Amygdala (tissue), 56 donors: Measurements from ENCODE around the gene F13B.
"Not testable (repeated sequence)": the region's sequence is repeated elsewhere in the genome, so short reads cannot be mapped to it uniquely, and the experiment has no call there.

Source experiments
- DNase-seq, 56 donors: peaks; one replicate each; lab custom pipeline; 2025; lab: John Stamatoyannopoulos, UW

The F13B gene

GRCh38 chr1:197066719-197067456, at the start of gene F13B:
Gene F13B, minus strand, starts transcription at chr1:197067260. Its CDS starts 37 bp downstream, at chr1:197067223.
- no peak for DNase-seq

GRCh38 chr1:197116156-197116555, 49.1 kb upstream of the F13B start:
- DNase-seq: no peak

- DNase-seq: no peak
Measured at GRCh38 chr1:197106869-197107268, 39.8 kb upstream of the F13B start.

DNA sequence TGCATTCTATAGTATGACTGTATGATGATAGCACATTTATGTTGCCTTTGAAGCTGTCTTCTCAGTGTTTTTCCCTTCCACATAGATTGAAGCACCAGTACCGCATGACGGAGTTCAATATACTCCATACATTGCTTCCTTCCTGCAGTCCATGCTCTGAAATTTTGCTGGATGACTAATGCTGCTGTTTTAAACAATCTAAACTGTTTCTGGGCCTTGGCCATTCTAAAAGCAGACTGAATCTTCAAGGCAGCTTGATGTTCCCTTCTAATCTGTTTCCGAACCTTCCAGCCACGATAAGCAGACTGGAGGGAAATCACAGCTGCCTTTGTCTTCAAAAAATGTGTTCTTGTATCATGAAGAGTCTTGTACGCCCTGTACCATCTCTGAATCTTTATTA, 36.2 kb upstream of the F13B start:
- DNase-seq: no peak

DNA sequence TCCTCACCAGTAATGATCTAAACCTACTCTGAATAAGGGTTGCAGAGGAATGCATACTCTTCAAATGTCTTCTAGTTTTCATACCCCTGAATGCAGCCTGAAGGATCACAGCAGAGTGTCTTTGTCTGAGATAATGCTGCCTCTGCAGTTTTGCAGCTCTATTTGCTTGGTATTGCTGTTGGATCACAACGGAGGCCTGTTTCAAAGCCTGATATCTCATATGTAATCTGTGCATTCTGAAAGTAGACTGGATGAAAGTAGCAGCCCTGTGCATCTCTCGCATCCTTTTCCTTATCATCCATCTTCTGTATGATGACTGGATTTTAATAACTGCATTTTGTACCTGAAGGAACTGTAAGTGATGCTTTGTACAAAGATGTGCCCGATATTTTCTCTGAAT, 34.9 kb upstream of the F13B start:
- DNase-seq: no peak

GRCh38 chr1:197100677-197101076, 33.6 kb upstream of the F13B start:
- DNase-seq: no peak

- no peak for DNase-seq
Measured at GRCh38 chr1:197099444-197099843, 32.4 kb upstream of the F13B start.

DNA sequence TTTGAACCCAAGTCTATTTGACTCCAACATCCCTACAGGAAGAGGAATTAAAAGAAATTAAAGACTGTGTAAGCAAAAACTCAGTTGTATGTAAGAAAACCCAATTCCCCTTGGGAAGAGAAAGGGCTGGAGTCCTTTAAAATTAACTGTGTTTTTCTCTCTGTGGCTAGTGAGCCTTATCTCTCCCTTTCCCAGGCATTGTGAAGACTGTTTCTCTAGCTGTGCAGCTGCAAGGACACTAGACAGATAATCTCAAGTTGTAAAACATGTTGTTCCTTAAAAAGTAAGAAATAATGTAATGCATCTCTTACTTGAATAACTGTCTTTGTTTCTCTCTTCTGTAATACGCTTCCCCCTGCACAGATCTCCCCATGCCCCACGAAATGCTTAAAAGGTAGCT, 29.9 kb upstream of the F13B start:
- DNase-seq: not testable (repeated sequence)

- DNase-seq: no peak
Measured at GRCh38 chr1:197096137-197096536, 29.1 kb upstream of the F13B start.

- DNase-seq: no peak
Measured at GRCh38 chr1:197093226-197093885, 26.3 kb upstream of the F13B start.

GRCh38 chr1:197092491-197093023, 25.5 kb upstream of the F13B start:
- DNase-seq: no peak

DNA sequence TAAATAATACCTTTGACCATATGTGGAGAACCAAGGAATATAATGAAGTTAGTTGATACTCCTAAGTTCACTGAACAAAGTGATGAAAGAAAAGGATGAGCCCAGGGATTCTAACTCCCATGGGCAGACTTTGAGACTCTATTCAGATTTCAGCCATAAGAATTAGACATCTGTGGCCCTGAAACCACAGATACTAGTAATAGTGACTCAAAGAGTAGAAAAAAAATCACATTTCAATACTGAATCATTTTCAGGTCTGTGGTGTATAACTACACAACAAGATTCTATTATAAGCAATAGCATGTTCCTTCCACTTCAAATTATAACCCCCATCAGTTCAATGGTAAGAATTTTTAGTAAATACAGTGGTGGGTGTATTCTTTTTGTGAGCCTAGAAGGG, 16.4 kb upstream of the F13B start:
- DNase-seq: no peak

DNA sequence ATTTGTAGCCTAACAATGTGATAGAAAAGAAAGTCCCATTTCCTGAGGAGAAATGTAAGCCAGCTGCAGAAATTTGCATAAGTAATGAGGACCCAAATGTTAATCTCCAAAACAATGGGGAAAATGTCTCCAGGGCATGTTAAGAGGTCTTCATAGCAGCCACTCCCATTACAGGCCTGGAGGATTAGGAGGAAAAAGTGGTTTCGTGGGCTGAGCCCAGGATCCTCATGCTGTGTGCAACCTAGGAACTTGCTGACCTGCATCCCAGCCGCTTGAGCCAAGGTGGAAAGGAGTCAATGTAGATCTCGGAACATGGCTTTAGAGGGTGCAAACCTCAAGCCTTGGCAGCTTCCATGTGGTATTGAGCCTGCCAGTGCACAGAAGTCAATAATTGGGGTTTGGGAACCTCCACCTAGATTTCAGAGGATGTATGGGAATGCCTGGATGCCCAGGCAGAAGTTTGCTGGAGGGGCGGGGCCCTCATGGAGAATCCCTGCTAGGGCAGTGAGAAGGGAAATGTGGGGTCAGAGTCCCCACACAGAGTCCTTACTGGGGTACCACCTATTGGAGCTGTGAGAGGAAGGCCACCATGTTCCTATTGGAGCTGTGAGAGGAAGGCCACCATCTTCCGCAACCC, 14.2 kb upstream of the F13B start:
- DNase-seq: no peak

GRCh38 chr1:197080323-197080722, 13.3 kb upstream of the F13B start:
- no peak for DNase-seq

GRCh38 chr1:197076585-197076984, 9.5 kb upstream of the F13B start:
- no peak for DNase-seq

DNA sequence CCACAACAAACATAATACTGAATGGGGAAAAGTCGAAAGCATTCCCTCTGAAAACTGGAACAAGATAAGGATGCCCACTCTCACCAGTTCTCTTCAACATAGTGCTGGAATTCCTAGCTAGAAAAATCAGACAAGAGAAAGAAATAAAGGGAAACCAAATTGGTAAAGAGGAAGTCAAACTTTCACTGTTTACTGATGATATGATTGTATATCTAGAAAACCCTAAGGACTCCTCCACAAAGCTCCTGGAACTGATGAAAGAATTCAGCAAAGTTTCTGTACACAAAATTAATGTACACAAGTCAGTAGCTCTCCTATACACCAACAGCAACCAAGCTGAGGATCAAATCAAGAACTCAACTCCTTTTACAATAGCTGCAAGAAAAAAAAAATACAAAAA, 6.9 kb upstream of the F13B start:
- DNase-seq: no peak

GRCh38 chr1:197067457-197067818, 378 bp upstream of the F13B start:
- no peak for DNase-seq

- DNase-seq: no peak
Measured at GRCh38 chr1:197066277-197066676, 783 bp downstream of the F13B start.

DNA sequence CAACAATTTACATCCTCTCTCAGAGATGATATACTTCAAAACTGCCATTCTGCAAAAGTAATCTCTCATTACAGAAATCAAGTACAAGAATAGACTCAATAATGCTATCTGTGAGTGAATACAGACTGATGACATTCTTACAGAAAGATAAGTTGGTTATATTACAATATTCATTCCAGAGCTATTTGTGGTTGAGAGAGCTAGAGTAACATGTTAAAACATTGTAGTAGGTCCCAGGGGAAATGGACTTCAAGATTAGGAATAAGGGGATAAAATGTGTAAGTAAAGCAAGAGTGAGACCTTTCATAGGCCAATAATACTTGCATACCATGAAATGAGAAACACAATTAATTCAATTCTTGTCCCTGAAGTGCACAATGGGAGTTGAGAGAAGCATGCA, 1.5 kb downstream of the F13B start:
- no peak for DNase-seq

GRCh38 chr1:197063212-197063611, 3.8 kb downstream of the F13B start:
- no peak for DNase-seq

DNA sequence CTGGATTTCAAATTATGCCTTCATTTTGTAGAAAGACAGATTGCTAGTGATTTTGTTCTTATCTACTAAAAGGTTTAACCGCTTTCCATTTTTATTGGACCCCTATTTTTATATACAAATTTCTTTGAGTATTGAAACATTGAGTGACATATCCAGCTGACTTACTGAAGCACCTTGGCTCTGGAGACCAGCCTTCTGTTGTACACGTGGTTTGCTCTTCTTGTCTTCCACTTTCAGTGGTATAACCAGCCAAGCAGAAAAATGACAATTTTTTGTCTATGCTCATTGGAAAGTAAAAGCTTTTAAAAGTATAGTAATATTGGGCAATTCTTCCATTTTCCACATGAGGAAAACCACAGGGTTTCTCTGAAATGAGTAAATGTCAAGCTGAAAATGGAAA, 4.4 kb downstream of the F13B start:
- DNase-seq: no peak

GRCh38 chr1:197049100-197049499, 18.0 kb downstream of the F13B start:
- no peak for DNase-seq
